ENCODE data around the gene ABCB6.

Gene ABCB6

GRCh38 chr2:219228041-219228910 lies 9.5 kb upstream of the ABCB6 start:
- H3K4me3 ChIP-seq (ENCODE audit: low read depth, low read length), result peak overlapping the region; percentile 84
- TF ChIP-seq CTCF (IDR thresholded peaks at IDR 0.05; ENCODE audit: borderline replicate concordance, insufficient read depth, low read depth, low read length), result no peak

- TF ChIP-seq CTCF (IDR thresholded peaks at IDR 0.05; ENCODE audit: borderline replicate concordance, insufficient read depth, low read depth, low read length), result no peak
- no peak overlapping the region for H3K4me3 ChIP-seq (ENCODE audit: low read depth, low read length)
These were observed 6.6 kb upstream of the ABCB6 start for GRCh38 chr2:219225350-219225749.

GRCh38 chr2:219223831-219224610 lies 5.3 kb upstream of the ABCB6 start:
- no peak overlapping the region for H3K4me3 ChIP-seq (ENCODE audit: low read depth, low read length)
- no peak for TF ChIP-seq CTCF (IDR thresholded peaks at IDR 0.05; ENCODE audit: borderline replicate concordance, insufficient read depth, low read depth, low read length)

- no peak for TF ChIP-seq CTCF (IDR thresholded peaks at IDR 0.05; ENCODE audit: borderline replicate concordance, insufficient read depth, low read depth, low read length)
These were observed 3.3 kb upstream of the ABCB6 start for GRCh38 chr2:219221957-219222518.

GRCh38 chr2:219220652-219221402 lies 2.1 kb upstream of the ABCB6 start:
- no peak for TF ChIP-seq CTCF (IDR thresholded peaks at IDR 0.05; ENCODE audit: borderline replicate concordance, insufficient read depth, low read depth, low read length)
- no peak overlapping the region for H3K4me3 ChIP-seq (ENCODE audit: low read depth, low read length)

More at GRCh38 chr2:219221957-219222518, 3.3 kb upstream of the ABCB6 start:
- H3K4me3 ChIP-seq (ENCODE audit: low read depth, low read length), result no peak overlapping the region

- H3K4me3 ChIP-seq (ENCODE audit: low read depth, low read length), result no peak overlapping the region
- no peak for TF ChIP-seq CTCF (IDR thresholded peaks at IDR 0.05; ENCODE audit: borderline replicate concordance, insufficient read depth, low read depth, low read length)
These were observed 1.2 kb upstream of the ABCB6 start for GRCh38 chr2:219219784-219220532.
